Effector memory CD4-positive, alpha-beta T cell (primary cell): ENCODE measurements around the gene KCNJ15.

Source experiments
- DNase-seq, 3 donors: peaks; one replicate each; pipeline ENCODE4 v3.0.0-alpha.2; 2020
- H3K27ac ChIP-seq: 2 replicates; pipeline ENCODE4 v1.7.0; 2013; ENCODE audit warnings: mild to moderate bottlenecking, low read length, moderate library complexity; ENCODE audit not compliant: insufficient read depth, poor library complexity, severe bottlenecking
- H3K27me3 ChIP-seq: replicated peaks from 2 replicates; pipeline ENCODE4 v1.7.0; 2013; ENCODE audit warnings: mild to moderate bottlenecking, low read length; ENCODE audit not compliant: insufficient read depth, control insufficient read depth, poor library complexity, severe bottlenecking
- H3K36me3 ChIP-seq: 2 replicates; pipeline ENCODE4 v1.7.0; 2013; ENCODE audit warnings: mild to moderate bottlenecking, low read length, moderate library complexity; ENCODE audit not compliant: control insufficient read depth, insufficient read depth
- H3K4me1 ChIP-seq: 2 replicates; pipeline ENCODE4 v1.7.0; 2013; ENCODE audit warnings: low read length, mild to moderate bottlenecking; ENCODE audit not compliant: control insufficient read depth, insufficient read depth, poor library complexity, severe bottlenecking
- H3K4me3 ChIP-seq: 2 replicates; pipeline ENCODE4 v1.7.0; 2013; ENCODE audit warnings: low read length, low read depth, mild to moderate bottlenecking; ENCODE audit not compliant: insufficient read depth, poor library complexity, severe bottlenecking
- H3K9me3 ChIP-seq: 2 replicates; pipeline ENCODE4 v1.7.0; 2013; ENCODE audit warnings: mild to moderate bottlenecking, low read length, moderate library complexity; ENCODE audit not compliant: control insufficient read depth

KCNJ15 gene

DNA sequence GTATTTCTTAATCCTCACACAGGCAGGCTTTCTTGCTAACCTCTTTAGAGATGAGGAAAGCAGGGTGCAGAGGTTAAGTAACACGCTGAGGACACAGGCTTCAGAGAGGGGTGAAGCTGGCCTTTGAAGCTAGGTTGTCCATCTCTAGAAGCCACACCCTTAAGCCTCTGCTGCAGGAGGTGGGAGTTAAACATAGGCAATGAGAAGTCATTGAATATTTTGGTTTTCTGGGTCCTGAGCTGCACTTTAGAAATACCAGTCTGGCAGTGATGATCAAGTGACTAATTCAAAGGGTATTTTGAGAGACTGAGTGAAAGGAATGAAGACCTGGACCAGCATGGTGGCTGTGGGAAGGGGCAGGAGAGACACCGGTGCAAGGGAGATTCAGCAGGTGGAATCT, 9.9 kb downstream of the KCNJ15 start:
- Histone ChIP-seq H3K27me3 (no peaks in the 10 kb centered on the region), H3K36me3 (no peaks in the 10 kb centered on the region), H3K27ac (no peak overlapping the region), H3K9me3 (no peaks in the 10 kb centered on the region), H3K4me1 (no peaks in the 10 kb centered on the region), H3K4me3 (no peak overlapping the region)
- no peak for DNase-seq

GRCh38 chr21:38267136-38267755, 10.5 kb downstream of the KCNJ15 start:
- Histone ChIP-seq H3K9me3 (no peaks in the 10 kb centered on the region), H3K27ac (no peak overlapping the region), H3K36me3 (no peaks in the 10 kb centered on the region), H3K27me3 (no peaks in the 10 kb centered on the region), H3K4me3 (no peak overlapping the region), H3K4me1 (no peaks in the 10 kb centered on the region)
- DNase-seq, result no peak

- Histone ChIP-seq H3K4me1 (no peaks in the 10 kb centered on the region), H3K4me3 (no peak overlapping the region), H3K27me3 (no peaks in the 10 kb centered on the region), H3K27ac (no peak overlapping the region), H3K9me3 (no peaks in the 10 kb centered on the region), H3K36me3 (no peaks in the 10 kb centered on the region)
- DNase-seq, result no peak
These were observed 11.4 kb downstream of the KCNJ15 start for GRCh38 chr21:38267991-38268863.

DNA sequence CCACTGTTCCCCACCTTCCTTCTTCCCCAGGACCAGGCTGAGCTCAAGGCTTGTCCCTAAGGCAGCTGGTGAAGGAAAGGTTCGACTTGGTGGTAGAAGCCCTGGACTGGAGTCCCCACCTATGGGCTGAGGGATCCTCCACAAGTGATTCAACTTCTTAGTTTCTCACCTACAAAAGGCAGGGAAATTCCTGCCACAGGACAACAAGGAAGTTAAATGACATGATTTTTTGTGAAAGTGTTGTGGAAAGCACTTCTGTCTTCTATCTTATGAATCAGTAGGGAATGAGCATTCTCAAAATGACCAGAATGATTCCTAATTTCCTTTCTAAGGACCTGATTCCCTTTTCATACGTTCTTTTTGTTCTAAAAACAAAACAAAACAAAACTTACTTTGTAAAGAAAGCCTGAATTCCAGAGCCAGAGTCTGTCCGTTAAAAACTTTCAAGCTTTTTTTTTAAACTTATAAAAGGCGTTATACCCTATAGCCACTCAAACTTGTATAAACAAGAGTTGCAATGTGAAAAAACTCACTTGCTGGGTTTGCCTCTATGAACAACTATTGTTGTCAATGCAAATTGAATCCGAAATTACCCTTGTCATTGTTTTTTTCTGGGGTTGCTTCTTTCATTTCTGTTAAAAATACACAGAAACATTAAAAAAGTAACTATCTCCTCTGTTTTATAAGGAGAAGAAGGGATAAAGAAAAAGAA, 12.2 kb downstream of the KCNJ15 start:
- H3K27me3 ChIP-seq, result no peaks in the 10 kb centered on the region
- no peak overlapping the region for H3K4me3 ChIP-seq
- DNase-seq, result no peak
- no peaks in the 10 kb centered on the region for H3K9me3 ChIP-seq
- H3K4me1 ChIP-seq, result no peaks in the 10 kb centered on the region
- no peak overlapping the region for H3K27ac ChIP-seq
- H3K36me3 ChIP-seq, result no peaks in the 10 kb centered on the region

- Histone ChIP-seq H3K4me3 (no peak overlapping the region), H3K36me3 (no peaks in the 10 kb centered on the region), H3K27ac (no peak overlapping the region), H3K9me3 (no peaks in the 10 kb centered on the region), H3K27me3 (no peaks in the 10 kb centered on the region), H3K4me1 (no peaks in the 10 kb centered on the region)
- no peak for DNase-seq
These were observed 12.8 kb downstream of the KCNJ15 start for GRCh38 chr21:38269576-38269936.

DNA sequence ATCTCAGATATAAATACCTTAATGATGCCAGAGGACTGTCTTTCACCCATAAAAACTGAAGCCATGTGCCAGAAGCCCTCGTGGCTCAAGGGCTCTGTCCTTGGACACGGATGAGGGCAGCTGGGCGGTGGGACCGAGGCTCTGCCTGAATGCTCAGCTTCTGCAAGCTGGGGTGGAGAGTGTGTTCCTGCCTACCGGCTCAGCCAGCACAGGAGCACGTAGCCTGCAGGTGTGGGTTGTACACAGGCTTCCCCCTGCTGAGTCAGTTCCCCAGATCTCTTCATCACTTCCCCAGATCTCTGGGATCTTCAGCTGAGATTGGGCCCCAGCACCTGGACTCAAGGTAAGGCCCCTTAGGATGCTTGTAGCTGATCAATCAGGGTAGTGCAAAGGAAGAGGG, 15.4 kb downstream of the KCNJ15 start:
- Histone ChIP-seq H3K27ac (no peak overlapping the region), H3K4me1 (no peaks in the 10 kb centered on the region), H3K9me3 (no peaks in the 10 kb centered on the region), H3K27me3 (no peaks in the 10 kb centered on the region), H3K4me3 (no peak overlapping the region), H3K36me3 (no peaks in the 10 kb centered on the region)
- DNase-seq, result no peak

- Histone ChIP-seq H3K27me3 (no peaks in the 10 kb centered on the region), H3K9me3 (no peaks in the 10 kb centered on the region), H3K36me3 (no peaks in the 10 kb centered on the region), H3K27ac (no peak overlapping the region), H3K4me1 (no peaks in the 10 kb centered on the region), H3K4me3 (no peak overlapping the region)
- DNase-seq, result no peak
These were observed 17.2 kb downstream of the KCNJ15 start for GRCh38 chr21:38273745-38274542.

DNA sequence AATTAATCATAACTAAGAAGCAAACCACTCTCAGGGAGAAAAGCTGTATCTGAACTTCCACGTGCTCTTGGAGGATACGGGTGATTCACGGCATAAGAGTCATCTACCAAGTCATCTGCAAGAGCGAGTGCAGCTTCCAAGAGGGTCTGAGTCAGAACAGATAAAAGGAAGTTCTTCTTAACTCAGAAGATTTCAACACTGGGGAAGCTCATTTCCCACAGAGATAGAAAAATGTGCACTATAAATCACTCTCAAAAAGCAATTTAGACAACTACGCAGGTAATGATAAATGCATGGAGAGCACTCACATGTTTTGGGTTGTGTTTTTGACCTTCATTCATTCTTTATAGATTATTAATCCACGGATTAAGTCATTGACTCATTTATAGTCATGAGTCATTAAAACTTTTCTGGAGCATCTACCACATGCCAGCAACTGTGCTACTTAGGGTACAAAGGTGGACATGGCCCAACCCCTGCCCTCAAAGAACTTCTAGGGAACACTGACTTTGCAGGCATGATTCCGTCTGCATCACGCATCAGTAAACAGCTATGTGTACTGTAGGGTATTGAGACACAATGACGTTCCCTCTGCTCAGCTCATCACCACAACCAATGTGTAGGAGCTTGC, 20.8 kb downstream of the KCNJ15 start:
- DNase-seq, result no peak
- Histone ChIP-seq H3K27ac (no peak overlapping the region), H3K4me1 (no peaks in the 10 kb centered on the region)

GRCh38 chr21:38280454-38280853, 23.7 kb downstream of the KCNJ15 start:
- no peak overlapping the region for H3K27ac ChIP-seq
- H3K4me3 ChIP-seq, result no peak overlapping the region

More for the DNA sequence above, 20.8 kb downstream of the KCNJ15 start:
- no peaks in the 10 kb centered on the region for H3K36me3 ChIP-seq
- no peaks in the 10 kb centered on the region for H3K9me3 ChIP-seq
- no peaks in the 10 kb centered on the region for H3K27me3 ChIP-seq
- H3K4me3 ChIP-seq, result no peak overlapping the region

More at GRCh38 chr21:38280454-38280853, 23.7 kb downstream of the KCNJ15 start:
- Histone ChIP-seq H3K27me3 (no peaks in the 10 kb centered on the region), H3K9me3 (no peaks in the 10 kb centered on the region), H3K4me1 (no peaks in the 10 kb centered on the region), H3K36me3 (no peaks in the 10 kb centered on the region)
- DNase-seq, result no peak
